Measurements from ENCODE around the gene GJA5.

- TF ChIP-seq EZH2 (IDR thresholded peaks at IDR 0.05; ENCODE audit: low read depth, unreplicated experiment): no peak
- TF ChIP-seq, protein P1, sequence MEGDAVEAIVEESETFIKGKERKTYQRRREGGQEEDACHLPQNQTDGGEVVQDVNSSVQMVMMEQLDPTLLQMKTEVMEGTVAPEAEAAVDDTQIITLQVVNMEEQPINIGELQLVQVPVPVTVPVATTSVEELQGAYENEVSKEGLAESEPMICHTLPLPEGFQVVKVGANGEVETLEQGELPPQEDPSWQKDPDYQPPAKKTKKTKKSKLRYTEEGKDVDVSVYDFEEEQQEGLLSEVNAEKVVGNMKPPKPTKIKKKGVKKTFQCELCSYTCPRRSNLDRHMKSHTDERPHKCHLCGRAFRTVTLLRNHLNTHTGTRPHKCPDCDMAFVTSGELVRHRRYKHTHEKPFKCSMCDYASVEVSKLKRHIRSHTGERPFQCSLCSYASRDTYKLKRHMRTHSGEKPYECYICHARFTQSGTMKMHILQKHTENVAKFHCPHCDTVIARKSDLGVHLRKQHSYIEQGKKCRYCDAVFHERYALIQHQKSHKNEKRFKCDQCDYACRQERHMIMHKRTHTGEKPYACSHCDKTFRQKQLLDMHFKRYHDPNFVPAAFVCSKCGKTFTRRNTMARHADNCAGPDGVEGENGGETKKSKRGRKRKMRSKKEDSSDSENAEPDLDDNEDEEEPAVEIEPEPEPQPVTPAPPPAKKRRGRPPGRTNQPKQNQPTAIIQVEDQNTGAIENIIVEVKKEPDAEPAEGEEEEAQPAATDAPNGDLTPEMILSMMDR (conservative IDR thresholded peaks at IDR 0.05; ENCODE audit: low read depth in 2 of 2): no peak
- no peak for TF ChIP-seq STAT1 (IDR thresholded peaks at IDR 0.05; ENCODE audit: unreplicated experiment)
Measured at GRCh38 chr1:147808025-147808424, 47.6 kb upstream of the GJA5 start.
